HG03159 (cell line): ENCODE results near the gene TMEM178A.
"Not testable (repeated sequence)": the region's sequence is repeated elsewhere in the genome, so short reads cannot be mapped to it uniquely, and the experiment has no call there.

Experiments
- ATAC-seq: cut with Tn5 transposase; IDR thresholded peaks from one replicate; pipeline ENCODE4 v1.9.1; 2021; ENCODE audit warnings: mild to moderate bottlenecking, moderate library complexity; ENCODE audit not compliant: unreplicated experiment

TMEM178A gene

DNA sequence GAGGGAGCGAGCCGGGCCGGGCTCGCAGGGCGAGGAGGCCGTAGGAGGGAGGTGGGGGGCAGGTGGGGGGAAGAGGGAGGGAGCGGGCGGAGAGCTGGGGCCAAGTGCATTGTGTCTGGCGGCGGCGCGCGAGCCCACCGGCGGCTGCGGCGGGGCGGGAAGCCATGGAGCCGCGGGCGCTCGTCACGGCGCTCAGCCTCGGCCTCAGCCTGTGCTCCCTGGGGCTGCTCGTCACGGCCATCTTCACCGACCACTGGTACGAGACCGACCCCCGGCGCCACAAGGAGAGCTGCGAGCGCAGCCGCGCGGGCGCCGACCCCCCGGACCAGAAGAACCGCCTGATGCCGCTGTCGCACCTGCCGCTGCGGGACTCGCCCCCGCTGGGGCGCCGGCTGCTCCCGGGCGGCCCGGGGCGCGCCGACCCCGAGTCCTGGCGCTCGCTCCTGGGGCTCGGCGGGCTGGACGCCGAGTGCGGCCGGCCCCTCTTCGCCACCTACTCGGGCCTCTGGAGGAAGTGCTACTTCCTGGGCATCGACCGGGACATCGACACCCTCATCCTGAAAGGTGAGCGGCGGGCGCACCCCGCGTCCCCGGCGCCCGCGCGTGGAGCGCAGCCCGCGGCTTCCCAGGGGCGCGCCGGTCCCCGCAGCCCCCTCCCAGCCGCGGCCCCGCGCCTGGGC lies at the start of gene TMEM178A:
TMEM178A (plus strand) TSS at position 107 of the 680 bp plus-strand sequence; CDS start at position 165, 58 bp downstream.
- no peak for ATAC-seq

DNA sequence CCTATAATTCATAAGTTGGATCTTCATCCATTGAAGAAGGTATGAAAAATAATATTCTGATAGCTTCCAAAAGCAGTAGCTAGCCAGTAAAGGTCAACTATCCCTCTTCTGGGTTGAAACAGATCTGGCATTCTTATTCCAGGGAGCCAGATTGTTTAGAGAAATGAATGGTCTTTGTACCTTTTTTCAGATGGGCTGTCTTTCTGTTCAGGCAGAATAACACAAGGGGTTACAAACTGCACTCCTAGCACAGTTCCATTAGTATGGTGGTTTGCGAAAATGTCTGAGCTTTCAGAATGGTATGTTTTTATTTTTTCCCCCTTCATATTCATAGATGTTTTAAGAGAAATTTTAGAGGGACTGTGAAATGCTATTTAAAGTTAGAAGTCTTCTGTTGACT lies 47.5 kb upstream of the TMEM178A start:
- no peak for ATAC-seq

DNA sequence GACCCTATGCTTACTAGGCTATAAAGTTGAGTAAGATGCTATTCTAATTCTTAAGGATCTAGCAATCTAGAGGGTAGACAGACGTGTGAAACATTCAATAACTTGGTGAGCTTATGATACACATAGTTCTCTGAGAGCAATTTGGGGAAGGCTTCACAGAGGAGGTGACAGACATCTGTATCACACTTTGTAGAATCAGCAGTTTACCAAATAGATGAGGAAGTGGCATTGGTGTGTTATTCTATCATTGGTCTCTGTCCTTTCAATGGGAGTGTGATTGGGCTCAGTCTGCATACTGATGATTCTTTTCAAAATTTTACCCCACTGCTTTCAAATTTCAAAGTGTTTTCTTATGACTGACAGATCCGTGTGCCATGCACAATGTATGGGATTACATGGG lies 47.0 kb upstream of the TMEM178A start:
- ATAC-seq, result no peak

DNA sequence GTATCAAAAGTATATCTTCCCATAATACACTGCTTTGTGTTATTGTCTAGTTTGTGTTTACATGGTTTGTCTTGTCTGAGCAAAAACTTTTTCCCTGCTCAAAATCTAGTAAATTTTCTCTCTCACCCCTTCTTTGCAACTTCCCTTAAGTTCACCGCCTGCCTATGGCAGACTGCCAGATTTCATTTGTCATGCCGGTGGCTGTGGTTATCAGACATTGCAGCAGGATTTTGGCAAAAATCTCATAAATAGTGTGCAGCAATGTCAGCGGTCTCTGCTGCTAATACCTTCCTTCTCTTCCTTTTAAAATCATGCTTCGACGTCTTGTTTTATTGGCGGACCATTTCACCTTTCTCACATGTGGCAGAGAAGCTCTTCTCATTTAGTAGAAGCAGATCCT lies 45.6 kb upstream of the TMEM178A start:
- ATAC-seq, result no peak

DNA sequence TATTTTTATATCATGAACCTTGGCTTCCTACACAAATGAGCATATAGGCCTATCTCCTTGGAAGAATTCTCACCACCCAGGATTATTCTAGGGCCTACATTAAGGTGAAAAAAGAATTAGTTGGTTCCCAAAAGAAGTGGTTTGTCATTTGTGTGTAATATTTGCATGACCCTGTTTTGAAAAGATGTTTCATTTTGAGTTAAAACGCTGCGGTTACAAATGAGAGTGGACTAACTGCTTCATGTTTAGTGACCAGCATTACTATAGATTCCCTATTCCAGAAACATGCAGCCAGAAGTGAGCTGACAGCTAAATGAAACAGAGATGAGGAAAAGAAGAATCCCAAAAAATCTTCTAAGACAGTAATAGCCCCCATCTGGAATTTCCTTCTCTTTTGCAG lies 44.1 kb upstream of the TMEM178A start:
- ATAC-seq, result no peak

DNA sequence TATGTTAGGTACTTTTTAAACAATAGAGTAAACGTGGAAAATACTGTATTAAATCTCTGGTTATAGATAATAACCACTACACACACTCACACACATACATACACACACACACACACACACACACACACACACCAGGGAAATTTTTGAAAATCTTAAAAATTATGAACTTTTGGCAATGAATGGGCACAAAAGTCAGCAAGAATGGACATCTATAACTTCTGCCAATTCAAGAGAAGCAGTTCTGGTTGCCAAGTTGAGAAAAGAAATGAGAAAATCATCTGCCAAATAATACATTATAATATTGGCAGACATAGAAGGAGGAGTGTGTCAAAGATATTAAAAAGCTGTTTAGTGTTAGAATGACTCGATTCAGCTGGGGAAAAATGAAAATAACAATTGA lies 42.9 kb upstream of the TMEM178A start:
- no peak for ATAC-seq

DNA sequence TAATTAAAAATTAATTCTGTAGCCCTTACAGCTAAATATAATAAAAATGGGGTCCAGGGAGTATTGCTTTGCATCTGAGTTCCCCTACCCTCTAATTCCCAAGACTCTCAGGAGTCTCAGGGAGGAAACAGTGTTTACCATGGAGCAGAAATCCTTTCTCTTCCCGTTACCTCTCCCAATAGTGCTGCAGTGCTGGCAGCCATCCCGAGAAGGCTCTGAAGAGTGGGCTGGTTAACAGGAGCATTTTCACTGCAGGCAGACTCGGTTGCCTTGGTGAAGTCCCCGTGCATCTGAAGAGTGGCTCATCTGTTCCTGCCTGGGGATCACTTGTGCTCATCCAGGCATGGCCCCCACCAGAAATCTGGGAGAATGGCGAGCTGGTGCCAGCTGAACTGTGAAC lies 41.8 kb upstream of the TMEM178A start:
- no peak for ATAC-seq

DNA sequence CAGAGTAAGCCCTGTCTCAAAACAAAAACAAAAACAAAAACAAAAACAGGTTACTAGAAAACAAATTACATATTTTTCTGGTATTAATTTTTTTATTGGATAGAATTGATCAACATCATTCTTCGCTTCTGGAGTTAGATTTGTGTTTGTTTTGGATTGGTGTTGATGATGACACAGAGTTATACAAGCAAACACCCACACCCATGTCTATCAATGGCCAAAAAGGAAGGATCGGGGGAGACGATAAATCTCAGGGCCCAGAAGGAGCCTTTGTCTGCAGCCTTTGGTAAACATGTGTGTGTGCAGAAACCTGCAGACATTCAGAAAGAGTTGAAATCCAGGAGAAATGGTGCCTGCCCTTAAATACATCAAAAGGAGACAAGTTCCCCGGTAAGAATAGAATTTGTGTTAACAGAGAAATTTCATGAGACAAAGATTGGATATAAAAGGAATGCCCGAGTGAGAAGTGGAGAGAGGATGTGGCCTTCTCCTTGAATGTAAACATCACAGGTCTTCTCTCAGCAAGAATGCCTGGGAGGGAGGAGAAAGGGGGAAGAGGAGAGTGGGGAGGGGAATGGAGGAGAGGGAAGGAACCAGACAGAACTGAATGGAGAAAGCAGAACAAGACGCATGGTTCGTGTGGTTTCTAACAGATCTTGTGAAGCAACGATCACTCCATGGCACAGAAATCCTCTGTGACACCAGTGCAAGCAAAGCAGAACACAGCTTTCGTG lies 40.4 kb upstream of the TMEM178A start:
- ATAC-seq, result no peak

DNA sequence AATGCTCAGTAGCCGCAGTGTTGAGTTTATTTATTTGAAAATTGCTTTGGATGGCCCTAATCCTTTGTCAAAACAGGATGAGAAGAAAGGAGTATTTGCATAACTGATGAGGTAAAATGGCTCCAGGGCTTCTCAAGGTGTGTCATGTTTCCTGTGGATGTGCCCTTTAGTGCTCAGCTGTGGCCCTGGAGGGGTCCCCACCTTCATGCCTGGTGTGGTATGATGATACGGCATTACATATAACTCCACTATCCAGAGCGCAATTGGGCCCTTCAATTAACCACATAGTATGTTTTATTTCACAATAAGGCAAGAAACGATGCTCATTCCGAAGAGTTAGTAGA lies 39.8 kb upstream of the TMEM178A start:
- no peak for ATAC-seq

DNA sequence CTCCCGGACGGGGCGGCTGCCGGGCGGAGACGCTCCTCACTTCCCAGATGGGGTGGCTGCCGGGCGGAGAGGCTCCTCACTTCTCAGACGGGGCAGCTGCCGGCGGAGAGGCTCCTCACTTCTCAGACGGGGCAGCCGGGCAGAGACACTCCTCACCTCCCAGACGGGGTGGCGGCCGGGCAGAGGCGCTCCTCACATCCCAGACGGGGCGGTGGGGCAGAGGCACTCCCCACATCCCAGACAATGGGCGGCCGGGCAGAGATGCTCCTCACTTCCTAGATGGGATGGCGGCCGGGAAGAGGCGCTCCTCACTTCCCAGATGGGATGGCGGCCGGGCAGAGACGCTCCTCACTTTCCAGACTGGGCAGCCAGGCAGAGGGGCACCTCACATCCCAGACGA lies 37.4 kb upstream of the TMEM178A start:
- not testable (repeated sequence) for ATAC-seq

DNA sequence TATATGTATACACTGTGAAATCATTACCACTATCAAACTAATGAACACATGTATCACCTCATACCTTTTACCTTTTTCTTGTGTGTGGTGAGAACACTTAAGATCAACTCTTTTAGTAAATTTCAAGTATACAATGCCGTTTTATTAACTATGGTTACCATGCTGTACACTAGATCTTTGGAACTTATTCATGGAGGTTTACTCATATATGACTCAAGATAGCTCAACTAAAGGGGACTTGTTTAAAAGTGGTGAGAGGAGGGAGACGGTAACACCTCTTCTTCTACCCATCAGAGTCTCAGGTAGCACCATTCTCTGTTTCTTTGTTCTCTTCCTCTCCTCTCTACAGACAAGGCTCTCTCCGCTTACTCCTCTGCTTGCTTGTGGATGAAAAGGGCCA lies 36.1 kb upstream of the TMEM178A start:
- ATAC-seq, result no peak

DNA sequence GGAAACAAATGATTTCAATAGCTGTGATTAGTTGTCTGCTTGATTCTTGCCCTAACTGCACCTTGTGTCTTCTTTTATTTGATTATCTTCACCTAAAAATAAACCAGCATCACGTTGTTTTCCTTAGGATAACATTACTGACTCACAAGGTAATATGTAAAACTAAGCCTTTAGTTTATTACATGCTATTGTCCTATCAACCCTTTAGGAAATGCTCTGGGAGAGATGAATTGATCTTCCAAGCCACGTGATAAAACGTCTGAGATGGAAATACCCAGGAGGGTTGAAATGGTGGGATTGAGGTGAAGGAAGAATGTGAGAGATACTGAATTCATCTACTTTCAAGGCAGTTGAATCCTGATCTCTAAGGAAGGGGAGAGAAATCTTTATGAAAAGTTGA lies 34.5 kb upstream of the TMEM178A start:
- ATAC-seq, result no peak

DNA sequence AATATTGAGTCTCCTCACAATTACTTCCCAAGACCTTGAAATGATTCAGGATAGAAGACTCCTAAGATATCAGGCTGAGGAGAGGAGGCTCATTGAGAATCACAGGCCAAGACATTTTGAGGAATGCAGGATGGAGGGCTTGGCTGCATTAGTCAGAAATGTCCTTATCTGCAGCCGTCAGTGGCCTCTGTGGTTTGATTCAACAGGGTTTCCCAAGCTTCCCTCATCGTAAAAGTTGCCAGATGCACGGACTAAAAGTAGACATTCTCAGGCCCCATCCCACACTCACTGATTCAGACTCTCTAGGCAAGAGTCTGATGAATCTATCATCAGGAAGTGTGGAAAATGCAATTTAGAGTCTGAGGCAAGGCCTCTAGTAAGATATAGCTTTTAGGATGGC lies 34.0 kb upstream of the TMEM178A start:
- no peak for ATAC-seq

DNA sequence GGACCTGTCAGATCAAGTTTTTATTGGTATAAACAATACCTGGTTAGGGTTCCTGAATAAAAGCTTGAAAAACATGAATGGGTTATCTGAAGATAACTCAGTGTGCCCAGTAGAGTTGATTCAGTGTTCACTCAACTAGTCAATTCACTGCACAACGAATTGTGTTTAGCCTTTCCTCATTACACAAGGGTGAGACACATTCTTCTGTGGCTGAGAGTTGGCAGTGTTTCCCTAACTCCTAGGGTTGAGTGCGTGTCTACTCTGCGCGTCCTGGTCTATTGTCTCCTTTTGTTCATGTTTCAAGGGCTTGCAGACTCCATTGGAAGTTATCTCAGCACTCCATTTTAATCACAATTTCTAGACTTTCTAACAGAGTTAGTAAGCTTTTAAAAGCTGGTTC lies 32.8 kb upstream of the TMEM178A start:
- ATAC-seq, result no peak

DNA sequence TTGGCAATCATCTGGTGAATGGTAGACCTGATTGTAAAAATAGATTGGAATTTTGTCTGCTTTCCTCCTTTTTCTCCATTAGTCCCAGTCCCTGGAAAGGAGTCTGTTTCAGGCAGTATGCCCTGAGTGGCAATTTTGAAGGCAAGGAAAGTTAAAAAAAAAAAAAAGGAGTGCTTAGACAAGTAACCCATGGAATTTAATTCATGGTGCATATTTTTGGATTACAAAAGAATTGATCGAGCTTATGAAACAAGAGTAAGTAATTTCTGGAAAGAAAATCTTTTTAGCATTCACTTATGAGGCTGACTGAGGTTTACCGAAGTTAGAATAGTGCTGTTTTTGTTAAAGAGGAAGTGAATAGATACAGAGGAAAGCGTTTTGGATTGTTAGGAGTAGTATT lies 29.4 kb upstream of the TMEM178A start:
- ATAC-seq, result no peak

DNA sequence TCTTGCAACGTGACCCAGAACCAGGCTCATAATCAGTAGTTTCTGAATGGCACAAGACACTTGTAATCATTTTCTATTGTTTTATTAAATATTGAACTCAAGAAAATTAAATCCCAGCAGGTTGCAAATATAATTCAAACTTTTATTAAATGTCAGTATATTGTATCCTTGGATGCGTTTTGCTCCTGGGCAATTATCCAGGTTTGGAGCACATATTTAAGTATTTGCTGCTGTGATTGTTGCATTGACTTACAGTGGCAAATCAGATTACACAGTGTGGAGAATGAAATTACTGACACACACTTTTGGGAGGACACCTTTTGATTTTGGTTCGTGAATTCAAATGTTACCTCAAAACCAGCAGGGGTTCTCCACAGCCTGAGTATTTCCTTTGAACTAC lies 27.1 kb upstream of the TMEM178A start:
- ATAC-seq, result no peak

DNA sequence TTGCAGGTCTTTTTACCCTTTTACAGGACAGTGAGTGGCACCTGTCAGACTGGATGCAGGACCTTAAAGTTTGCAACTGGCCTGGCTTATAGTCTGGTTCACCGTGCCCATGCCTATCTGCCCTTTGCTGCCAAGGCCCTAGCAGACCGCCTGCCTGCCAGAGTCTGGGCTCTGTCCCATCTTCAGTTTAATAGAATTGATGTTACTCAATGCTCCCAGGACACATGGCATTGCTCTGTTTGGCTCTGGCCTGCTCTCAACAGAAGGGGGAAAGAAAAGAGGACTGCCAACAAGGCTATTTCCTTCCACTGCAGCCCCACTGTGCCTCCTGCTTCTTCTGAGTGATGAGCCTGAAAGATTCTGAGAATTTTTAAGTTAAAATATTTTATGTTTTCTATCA lies 25.6 kb upstream of the TMEM178A start:
- no peak for ATAC-seq

DNA sequence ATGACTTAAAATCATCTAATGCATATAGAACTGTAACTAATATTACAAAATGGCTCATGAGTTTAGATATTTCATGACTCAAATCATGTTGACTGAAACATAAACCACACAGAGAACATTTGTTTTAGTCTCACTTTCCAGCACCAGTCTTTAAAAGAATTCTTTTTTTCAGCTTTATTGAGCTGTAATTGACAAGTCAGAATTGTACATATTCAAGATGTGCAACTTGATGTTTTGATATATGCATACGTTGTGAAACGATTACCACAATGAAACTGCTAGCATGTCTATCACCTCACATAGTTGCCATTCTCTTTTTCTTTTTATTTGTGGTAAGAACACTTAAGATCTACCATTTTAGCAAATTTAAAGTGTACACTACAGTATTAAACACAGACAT lies 25.0 kb upstream of the TMEM178A start:
- no peak for ATAC-seq

DNA sequence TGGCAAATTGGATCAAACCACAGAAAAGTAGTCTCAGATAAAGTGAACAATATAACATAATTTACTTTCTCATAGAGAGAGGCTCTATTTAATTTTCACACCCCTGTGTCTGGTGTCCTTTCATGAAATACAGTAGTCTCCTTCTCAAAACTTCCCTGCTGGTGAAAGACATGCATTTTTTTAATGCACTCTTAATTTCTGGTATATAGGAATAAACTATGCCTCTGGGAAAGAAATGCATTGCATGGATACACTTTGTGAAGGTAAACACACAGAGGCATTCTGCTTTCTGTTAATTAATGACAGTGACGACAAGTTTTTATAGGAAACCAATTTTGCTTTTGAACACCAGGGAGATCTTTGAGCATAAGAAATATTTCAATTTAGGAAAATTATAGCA lies 24.1 kb upstream of the TMEM178A start:
- ATAC-seq, result no peak

DNA sequence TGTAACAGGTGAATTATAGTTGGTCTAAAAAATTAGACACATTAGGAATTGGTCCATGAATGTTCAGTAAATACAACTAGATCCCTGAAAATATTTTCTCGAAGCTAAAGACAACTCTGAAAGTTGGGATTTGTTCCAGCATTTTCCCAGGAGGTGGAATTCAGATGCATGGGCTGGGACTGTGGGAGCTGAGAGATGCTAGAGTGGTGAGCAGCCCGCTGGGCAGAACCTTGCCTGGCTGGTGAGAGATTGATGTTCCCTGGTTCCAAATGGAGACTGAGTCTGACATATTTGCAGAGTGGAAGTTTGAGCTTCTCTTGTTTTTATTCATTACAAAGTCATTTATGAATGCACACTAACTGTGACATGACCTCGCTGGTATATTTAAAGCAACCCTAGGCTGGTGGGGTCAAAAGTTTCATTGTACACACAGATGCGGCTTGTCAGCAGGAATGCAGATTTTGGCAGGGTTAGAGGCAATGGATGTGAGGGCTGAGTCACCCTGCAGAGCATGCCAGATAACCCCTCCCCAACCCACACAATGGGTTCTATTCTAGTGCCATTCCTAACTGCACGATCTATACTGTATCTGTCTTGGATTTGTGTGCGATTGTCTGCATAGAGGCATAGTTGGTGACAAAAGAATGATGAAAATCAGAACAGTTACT lies 23.5 kb upstream of the TMEM178A start:
- no peak for ATAC-seq

DNA sequence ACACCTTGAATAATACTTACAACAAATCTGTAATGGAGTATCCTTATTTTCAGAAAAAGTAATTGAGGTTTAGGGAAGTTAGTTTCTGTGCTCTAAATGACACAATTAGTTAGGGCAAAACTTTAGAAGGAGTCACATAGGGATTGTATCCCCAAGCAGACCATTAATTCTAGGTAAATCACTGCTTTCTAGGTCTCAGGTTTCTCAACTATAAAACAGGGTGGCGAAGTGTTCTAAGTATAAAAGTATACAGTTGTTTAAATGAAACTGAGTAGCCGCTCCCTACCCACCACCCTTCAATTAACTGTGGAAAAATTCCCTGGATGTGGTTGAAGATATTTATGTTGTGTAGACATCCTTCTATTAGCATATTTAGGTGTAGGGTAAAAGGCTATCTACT lies 19.9 kb upstream of the TMEM178A start:
- no peak for ATAC-seq

DNA sequence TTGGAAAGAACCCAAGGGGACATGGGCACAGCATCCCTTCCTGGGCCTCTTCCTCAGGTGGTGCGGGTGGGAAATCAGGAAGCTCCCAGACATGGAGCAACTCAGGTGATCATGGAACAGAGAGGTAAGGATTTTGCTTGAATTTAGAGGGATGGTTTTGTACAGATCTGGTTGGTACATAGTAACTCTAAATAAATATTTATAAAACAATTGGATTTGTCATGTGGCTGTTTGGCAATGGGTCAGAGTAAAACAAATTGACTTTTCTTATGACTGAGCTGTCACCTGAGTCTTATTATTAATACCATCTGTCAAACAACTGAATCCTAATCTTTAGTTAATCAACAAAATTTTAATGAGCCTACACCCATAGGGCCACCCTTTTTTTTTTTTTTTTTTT lies 19.4 kb upstream of the TMEM178A start:
- ATAC-seq, result no peak
